HUES6 (cell line): ENCODE measurements around the gene FAM135A.
"Not testable (repeated sequence)": the region's sequence is repeated elsewhere in the genome, so short reads cannot be mapped to it uniquely, and the experiment has no call there.

Experiments used
- H3K27ac ChIP-seq: 2 replicates; pipeline ENCODE4 v1.7.0; 2013; ENCODE audit warnings: low read depth, mild to moderate bottlenecking, low read length, inconsistent platforms
- H3K27me3 ChIP-seq: 2 replicates; pipeline ENCODE4 v1.6.1; 2013; ENCODE audit warnings: low read length; ENCODE audit not compliant: control insufficient read depth, insufficient read depth
- H3K36me3 ChIP-seq: 2 replicates; pipeline ENCODE4 v1.6.1; 2013; ENCODE audit warnings: low read length; ENCODE audit not compliant: control insufficient read depth, insufficient read depth
- H3K4me1 ChIP-seq: 2 replicates; pipeline ENCODE4 v1.6.1; 2013; ENCODE audit warnings: low read length; ENCODE audit not compliant: control insufficient read depth, insufficient read depth
- H3K4me3 ChIP-seq: 2 replicates; pipeline ENCODE4 v1.5.1; 2013; ENCODE audit warnings: low read depth, low read length
- H3K9ac ChIP-seq: one replicate; pipeline ENCODE4 v1.6.1; 2013; ENCODE audit warnings: mild to moderate bottlenecking, low read length
- H3K9me3 ChIP-seq: 2 replicates; pipeline ENCODE4 v1.6.1; 2013; ENCODE audit warnings: low read depth, low read length; ENCODE audit not compliant: control insufficient read depth, insufficient read depth

FAM135A gene

DNA sequence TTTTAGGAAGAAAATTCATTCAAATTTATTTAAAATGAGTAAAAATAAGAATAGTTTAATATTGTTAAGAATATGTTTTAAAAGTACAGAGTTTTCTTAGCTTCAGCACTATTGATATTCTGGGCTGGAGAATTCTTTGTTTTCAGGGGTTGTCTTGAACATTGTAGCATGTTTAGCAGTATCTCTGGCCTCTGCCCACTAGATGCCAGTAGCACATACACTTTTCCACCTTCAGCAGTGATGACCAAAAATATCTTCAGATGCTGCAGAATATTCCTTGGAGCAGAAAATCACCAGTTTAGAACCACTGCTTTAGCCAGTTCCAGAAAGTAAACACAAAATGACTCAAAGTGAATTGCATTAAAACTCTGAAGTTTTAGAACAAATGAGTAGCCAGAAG, 134.0 kb downstream of the FAM135A start:
- H3K4me3 ChIP-seq: no peak overlapping the region
- H3K27me3 ChIP-seq: no peaks in the 10 kb centered on the region
- H3K4me1 ChIP-seq: peaks cover 7% of the 10 kb centered on the region; the same call in 1 of the 2 replicates
- H3K36me3 ChIP-seq: peaks cover 5% of the 10 kb centered on the region
- H3K9ac ChIP-seq: no peak overlapping the region
- H3K27ac ChIP-seq: no peak overlapping the region
- no peaks in the 10 kb centered on the region for H3K9me3 ChIP-seq

DNA sequence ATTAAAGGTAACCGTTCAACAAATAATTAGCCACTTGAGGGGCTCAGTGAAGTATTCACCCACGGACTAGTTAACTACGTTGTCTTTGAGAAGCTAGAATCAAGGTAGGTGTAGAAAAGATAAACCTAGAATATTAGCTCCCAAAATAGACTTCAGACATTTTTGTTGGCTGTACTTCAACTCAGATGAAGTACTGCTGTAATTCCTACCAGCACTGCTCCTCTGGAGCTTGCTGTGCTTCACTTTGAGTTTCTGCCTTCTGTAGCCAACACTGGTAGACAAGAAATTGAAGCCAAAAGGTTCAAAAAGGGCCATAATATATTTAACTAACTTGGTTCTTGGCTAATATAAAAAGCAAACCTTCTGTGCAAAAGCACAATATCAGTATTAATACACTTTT, 134.6 kb downstream of the FAM135A start:
- Histone ChIP-seq H3K27me3 (no peaks in the 10 kb centered on the region), H3K4me3 (no peak overlapping the region), H3K9ac (no peak overlapping the region), H3K4me1 (peaks cover 7% of the 10 kb centered on the region; the same call in 1 of the 2 replicates), H3K27ac (no peak overlapping the region), H3K36me3 (peaks cover 5% of the 10 kb centered on the region), H3K9me3 (no peaks in the 10 kb centered on the region)

DNA sequence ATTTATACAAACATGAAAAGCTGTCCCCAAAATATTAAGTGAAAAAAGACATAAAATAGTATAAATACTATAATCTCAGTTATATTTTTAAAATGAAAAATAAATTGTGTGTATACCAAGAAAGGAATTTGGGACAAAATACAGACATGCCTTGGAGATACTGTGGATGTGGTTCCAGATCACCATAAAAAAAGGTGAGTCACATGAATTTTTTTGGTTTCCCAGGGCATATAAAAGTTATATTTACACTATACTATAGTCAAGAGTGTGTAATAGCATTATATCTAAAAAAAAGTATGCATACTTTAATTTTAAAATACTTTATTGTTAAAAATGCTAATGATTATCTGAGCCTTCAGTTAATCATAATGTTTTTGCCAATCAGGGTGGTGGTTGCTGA, 136.0 kb downstream of the FAM135A start:
- no peak overlapping the region for H3K27ac ChIP-seq
- H3K4me1 ChIP-seq: peaks cover 7% of the 10 kb centered on the region; the same call in 1 of the 2 replicates
- peaks cover 5% of the 10 kb centered on the region for H3K36me3 ChIP-seq
- H3K9ac ChIP-seq: no peak overlapping the region
- no peaks in the 10 kb centered on the region for H3K9me3 ChIP-seq
- no peaks in the 10 kb centered on the region for H3K27me3 ChIP-seq
- no peak overlapping the region for H3K4me3 ChIP-seq

DNA sequence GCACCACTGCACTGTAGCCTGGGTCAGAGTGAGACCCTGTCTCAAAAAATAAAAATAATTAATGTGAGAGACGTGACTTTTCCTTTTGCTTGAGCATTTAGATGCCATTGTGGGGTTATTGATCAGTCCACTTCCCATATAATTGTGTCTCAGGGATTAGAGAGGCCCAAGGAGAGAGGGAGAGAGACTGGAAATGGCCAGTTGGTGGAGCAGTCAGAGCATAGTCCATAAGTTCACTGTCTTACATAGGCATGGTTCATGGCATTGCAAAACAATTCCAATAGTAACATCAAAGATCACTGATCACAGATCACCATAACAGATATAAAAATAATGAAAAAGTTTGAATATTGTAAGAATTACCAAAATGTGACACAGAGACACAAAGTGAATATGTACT, 138.3 kb downstream of the FAM135A start:
- Histone ChIP-seq H3K36me3 (peaks cover 5% of the 10 kb centered on the region; the same call in 1 of the 2 replicates), H3K9ac (no peak overlapping the region), H3K27ac (no peak overlapping the region), H3K27me3 (no peaks in the 10 kb centered on the region), H3K9me3 (no peaks in the 10 kb centered on the region), H3K4me1 (peaks cover 7% of the 10 kb centered on the region; the same call in 1 of the 2 replicates), H3K4me3 (no peak overlapping the region)

DNA sequence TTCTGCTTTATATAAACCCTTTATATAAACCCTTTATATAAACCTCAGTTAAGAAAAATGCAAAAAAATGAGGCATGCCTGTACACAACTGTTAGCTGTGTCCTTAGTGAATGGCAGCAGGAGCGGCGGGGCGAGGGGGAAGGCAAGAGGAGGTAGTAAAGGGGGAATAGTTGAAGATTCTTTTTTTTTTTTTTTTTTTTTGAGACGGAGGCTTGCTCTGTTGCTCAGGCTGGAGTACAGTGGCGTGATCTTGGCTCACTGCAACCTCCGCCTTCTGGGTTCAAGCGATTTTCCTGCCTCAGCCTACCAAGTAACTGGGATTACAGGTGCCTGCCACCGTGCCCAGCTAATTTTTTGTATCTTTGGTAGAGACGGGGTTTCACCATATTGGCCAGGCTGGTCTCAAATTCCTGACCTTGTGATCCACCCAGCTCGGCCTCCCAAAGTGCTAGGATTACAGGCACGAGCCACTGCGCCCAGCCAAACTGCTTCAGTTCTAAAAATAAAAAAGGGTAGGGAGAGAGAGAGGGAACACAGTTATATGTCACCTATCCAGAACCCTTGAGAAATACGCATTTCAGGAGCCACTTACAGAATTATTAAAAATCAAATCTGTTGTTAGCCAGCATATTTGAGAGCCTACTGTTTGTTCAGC, 139.1 kb downstream of the FAM135A start:
- not testable (repeated sequence) for H3K36me3 ChIP-seq, H3K4me3 ChIP-seq, H3K9me3 ChIP-seq, H3K4me1 ChIP-seq, H3K9ac ChIP-seq, H3K27me3 ChIP-seq, H3K27ac ChIP-seq

DNA sequence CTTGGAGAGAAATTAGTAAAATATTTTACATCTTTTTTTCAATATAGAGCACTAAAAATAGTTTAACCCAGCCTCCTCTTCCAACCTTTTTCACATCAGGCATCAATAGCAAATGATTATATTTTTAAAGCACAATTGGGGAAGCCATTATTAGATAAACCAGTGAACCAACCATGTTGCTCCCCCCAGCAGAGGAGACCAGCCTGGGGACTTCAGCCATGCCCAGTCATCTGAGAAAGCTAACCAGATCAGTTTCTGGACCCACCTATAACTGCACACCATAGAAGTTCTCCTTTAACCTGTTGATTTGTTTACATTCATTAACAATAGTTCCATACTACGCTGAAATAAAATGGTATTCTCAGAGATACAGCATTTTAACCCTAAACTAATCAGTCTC, 139.7 kb downstream of the FAM135A start:
- H3K4me1 ChIP-seq: no peaks in the 10 kb centered on the region
- H3K27me3 ChIP-seq: no peaks in the 10 kb centered on the region
- H3K27ac ChIP-seq: no peak overlapping the region
- H3K4me3 ChIP-seq: no peak overlapping the region
- no peak overlapping the region for H3K9ac ChIP-seq
- no peaks in the 10 kb centered on the region for H3K9me3 ChIP-seq
- peaks cover 5% of the 10 kb centered on the region; the same call in 1 of the 2 replicates for H3K36me3 ChIP-seq

DNA sequence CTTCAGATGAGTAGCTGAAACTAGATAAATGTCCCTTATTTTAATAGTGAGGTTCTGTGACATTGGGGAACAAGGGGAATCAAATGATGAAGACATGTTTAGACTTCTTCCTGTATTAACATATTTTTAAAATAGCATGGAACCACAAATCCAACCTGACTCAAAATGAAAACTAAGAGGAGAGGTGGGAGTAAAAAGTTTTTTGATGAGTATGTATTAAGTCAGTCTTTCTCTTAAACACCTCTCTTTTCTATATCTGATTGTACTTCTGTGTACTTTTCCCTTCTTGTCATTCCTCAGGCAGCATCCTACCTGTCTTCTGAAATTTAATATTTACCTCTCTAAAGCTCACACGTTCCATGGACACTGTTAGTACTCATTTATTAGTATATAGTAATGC, 144.7 kb downstream of the FAM135A start:
- Histone ChIP-seq H3K27ac (no peak overlapping the region), H3K9ac (no peak overlapping the region), H3K4me3 (no peak overlapping the region), H3K27me3 (no peaks in the 10 kb centered on the region), H3K4me1 (no peaks in the 10 kb centered on the region), H3K36me3 (0 out of 2 replicates have a peak, but pooled peaks cover 3% of the 10 kb centered on the region), H3K9me3 (no peaks in the 10 kb centered on the region)

DNA sequence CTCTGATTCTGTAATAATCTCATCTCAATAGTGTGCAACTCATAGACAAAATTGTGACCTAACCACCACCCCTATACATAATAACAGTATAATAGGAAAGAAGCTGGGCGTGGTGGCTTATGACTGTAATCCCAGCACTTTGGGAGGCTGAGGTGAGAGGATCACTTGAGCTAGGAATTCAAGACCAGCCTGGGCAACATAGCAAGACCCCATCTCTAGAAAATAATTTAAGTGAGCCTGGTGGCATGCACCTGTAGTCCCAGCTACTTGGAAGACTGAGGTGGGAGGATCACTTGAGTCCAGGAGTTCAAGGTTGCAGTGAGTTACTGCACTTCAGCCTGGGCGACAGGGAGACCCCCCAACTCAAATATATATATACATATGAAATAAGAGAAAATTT, 149.1 kb downstream of the FAM135A start:
- H3K36me3 ChIP-seq, H3K9ac ChIP-seq, H3K9me3 ChIP-seq, H3K4me3 ChIP-seq, H3K27me3 ChIP-seq, H3K27ac ChIP-seq, H3K4me1 ChIP-seq: not testable (repeated sequence)

DNA sequence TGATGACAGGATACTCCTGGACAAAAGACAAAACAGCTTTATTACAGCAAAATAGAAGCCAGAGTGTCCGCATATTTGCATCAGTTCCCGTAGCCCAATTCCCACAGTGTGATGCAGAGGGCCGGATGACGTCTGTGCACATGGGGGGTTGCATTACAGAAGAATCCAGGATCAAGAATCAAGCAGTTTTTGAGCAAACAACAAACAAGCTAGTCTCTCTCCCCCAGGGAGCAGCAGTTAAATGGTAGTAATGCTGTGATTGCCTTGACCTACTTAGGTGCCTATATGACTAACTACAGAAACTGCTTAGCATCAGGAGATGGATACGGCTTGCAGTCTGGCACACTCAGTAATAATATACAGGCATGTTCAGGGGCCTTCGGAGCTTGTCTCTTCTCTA, 150.2 kb downstream of the FAM135A start:
- no peak overlapping the region for H3K27ac ChIP-seq
- H3K9ac ChIP-seq: no peak overlapping the region
- H3K9me3 ChIP-seq: peaks cover 3% of the 10 kb centered on the region; the same call in 1 of the 2 replicates
- peaks cover 8% of the 10 kb centered on the region for H3K4me1 ChIP-seq
- no peak overlapping the region for H3K4me3 ChIP-seq
- peaks cover 9% of the 10 kb centered on the region for H3K36me3 ChIP-seq
- no peaks in the 10 kb centered on the region for H3K27me3 ChIP-seq

DNA sequence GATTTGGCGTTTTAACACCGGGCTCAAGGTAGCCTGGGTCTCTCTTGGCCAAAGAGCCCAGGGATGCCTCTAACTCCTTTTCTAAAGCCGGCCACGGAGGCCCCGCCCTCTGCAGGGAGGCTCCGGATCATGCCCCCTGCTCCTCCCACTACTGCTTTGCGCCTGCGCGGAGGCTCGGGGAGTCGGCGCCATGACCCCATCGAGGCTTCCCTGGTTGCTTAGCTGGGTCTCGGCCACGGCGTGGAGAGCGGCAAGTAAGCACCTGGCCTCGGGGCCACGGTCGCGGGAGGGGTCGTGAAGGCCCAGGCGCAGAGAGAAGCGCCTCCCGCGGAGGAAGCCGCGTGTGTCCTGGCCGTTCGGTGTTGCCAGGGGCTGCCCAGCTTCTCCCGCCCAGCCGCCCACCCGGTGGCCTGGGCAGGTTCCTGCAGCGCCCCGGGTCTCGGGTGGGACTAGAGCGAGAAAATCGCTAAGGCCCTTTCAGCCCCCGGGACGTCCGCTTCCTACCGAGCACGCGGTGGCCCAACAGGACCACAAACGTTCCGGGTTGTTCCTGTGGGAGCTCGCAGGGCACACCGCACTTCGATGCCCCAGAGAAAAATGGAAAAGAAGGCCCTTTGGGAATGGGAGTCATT, 153.6 kb downstream of the FAM135A start, which contains the start of gene SDHAF4:
SDHAF4 (plus strand) TSS at position 180 of the 632 bp plus-strand sequence; CDS start at position 191, 11 bp downstream.
- peaks cover 4% of the 10 kb centered on the region; the same call in 1 of the 2 replicates for H3K9me3 ChIP-seq
- H3K4me3 ChIP-seq: peak within 1 kb of the TSS; percentile 98
- H3K27ac ChIP-seq: peak within 1 kb of the TSS; percentile 89
- H3K4me1 ChIP-seq: peaks cover 8% of the 10 kb centered on the region
- peak within 1 kb of the TSS; percentile 98 for H3K9ac ChIP-seq
- no peaks in the 10 kb centered on the region for H3K27me3 ChIP-seq
- peaks cover 13% of the 10 kb centered on the region for H3K36me3 ChIP-seq

DNA sequence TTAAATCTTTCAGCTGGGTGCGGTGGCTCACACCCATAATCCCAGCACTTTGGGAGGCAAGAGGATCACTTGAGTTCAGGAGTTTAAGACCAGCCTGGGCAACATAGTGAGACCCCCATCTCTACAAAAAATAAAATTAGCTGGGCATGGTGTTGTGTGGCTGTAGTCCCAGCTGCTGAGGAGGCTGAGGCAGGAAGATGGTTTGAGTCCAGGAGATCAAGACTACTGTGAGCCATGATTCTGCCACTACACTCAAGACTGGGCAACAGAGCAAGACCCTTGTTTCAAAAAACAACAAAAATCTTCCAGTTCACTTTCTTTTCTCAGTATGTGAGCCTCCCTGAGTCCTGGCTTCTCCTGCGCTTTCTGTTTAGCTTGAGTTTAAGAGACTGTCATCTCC, 161.3 kb downstream of the FAM135A start:
- no peaks in the 10 kb centered on the region for H3K9me3 ChIP-seq
- H3K27ac ChIP-seq: no peak overlapping the region
- H3K9ac ChIP-seq: no peak overlapping the region
- H3K36me3 ChIP-seq: peaks cover 8% of the 10 kb centered on the region
- no peaks in the 10 kb centered on the region for H3K27me3 ChIP-seq
- no peak overlapping the region for H3K4me3 ChIP-seq
- H3K4me1 ChIP-seq: no peaks in the 10 kb centered on the region
